GM18511 (cell line): ENCODE data around the gene OR8J3.
"Not testable (repeated sequence)": the region's sequence is repeated elsewhere in the genome, so short reads cannot be mapped to it uniquely, and the experiment has no call there.

Experiments used
- ATAC-seq: cut with Tn5 transposase; IDR thresholded peaks from one replicate; pipeline ENCODE4 v1.9.1; 2021; ENCODE audit warnings: mild to moderate bottlenecking, moderate library complexity; ENCODE audit not compliant: unreplicated experiment

Gene OR8J3

DNA sequence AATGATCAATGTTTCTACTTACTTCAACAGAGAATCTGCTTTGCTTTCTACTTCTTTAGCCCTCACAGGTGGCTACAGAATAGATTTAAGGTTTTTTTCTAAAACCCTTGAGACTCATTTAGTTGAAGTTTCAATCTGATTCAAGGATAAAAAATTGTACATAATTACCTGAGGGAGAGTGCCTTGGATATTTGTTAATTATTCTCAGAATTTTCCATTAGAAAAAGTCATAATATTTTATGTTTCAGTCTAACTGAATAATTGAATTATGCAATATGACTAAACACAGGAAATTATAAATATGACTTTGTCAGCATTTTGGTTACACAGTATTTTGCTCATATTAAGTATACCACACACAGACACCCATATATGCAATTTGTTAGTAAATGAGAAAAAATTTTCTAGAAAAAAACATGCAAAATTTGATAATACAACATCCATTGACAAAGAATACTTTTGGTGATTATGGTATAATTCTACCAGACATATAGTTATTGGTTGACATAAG, at the start of gene OR8J3:
Gene OR8J3 (minus strand): TSS at position 51 of the 511 bp plus-strand sequence. CDS start 2,483 bp downstream, outside the sequence.
- ATAC-seq = no peak

DNA sequence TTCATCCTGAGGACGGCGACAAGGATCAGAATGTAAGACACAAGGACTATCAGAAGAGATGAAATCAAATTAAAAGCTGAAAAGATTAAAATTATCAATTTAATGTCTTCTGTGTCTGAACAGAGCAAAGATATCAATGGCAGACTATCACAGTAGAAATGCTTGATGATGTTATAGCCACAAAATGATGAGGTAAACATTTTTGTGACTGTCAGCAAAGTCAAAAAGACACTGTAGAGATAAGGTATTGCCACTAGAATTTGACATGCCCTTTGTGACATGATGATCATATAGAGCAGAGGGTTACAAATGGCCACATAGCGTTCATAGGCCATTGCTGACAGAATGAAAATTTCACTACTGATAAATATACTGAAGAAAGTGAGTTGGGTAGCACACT, 48.6 kb upstream of the OR8J3 start:
- ATAC-seq = no peak

DNA sequence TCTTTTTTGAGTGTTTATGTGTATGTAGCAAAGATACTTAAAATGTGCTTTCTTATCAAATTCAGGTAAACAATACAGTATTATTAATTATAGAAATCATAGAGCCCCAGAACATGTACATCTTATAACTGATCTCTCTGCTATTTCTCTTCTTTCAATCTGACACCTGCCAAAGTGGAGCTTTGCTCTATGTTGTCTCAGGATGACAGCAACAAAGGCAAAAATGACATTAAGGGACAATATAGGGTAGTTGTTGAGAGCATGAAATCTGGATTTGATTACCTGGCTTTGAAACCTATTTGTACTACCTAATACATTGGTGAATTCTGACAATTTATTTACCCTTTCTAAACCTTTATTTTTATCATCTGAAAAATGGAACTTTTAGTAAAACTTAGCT, 43.5 kb upstream of the OR8J3 start:
- ATAC-seq = no peak

DNA sequence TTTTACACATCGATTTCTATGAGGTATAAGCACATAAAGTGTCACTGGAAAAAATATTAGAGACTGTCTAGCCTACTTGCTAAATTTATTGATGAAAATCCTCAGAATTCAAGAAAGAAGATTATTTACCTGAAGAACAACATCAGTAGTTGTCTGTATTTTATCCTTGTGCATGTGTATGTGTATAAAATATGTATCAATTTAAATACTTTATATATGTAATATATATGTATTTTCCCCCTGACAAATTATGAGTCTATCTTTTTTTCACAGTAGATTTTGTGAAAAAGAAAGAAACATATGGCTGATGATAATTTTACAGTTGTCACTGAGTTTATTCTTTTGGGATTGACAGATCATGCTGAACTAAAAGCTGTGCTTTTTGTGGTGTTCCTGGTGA, 36.3 kb upstream of the OR8J3 start, which contains the start of gene OR5J2:
Gene OR5J2 (plus strand): TSS at position 301 of the 400 bp plus-strand sequence. CDS start 0 bp downstream, at position 301.
- ATAC-seq = no peak

DNA sequence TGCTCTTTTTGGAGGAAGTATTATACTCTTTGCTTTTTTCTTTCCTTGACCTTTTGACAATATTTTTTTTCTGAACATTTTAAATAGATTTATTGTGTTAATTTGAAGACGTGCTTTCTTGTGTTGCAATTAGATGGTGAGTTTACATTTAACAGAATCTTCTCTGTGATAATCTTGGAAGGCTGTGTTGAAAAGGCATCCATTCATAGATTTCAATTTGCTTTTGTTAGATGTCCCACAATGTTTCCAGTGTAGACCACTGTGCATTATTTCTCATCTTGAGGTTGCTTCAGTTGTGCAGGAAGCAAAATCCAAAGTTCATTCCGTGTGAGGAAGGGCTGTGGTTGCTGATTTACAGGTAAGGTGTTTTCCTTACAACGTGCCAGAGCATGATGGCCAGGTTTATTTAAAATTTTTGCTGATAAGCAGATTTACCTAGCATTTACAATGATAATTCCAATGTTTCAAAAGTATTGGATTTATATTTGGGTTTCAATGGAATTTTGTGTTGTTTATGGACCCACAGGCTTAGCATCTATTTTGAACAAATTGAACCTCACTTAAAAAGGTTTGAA, 32.3 kb upstream of the OR8J3 start:
- ATAC-seq = no peak

- ATAC-seq = no peak
These were observed 23.8 kb upstream of the OR8J3 start for GRCh38 chr11:56163804-56164203.

- no peak for ATAC-seq
These were observed 20.2 kb upstream of the OR8J3 start, which contains the start of gene OR8K5 for GRCh38 chr11:56160217-56160616. Gene OR8K5, minus strand, starts transcription at chr11:56160317. Its CDS starts 0 bp downstream, at chr11:56160317.

GRCh38 chr11:56152333-56152732, 12.3 kb upstream of the OR8J3 start:
- ATAC-seq = no peak

GRCh38 chr11:56151376-56151775, 11.4 kb upstream of the OR8J3 start:
- no peak for ATAC-seq

DNA sequence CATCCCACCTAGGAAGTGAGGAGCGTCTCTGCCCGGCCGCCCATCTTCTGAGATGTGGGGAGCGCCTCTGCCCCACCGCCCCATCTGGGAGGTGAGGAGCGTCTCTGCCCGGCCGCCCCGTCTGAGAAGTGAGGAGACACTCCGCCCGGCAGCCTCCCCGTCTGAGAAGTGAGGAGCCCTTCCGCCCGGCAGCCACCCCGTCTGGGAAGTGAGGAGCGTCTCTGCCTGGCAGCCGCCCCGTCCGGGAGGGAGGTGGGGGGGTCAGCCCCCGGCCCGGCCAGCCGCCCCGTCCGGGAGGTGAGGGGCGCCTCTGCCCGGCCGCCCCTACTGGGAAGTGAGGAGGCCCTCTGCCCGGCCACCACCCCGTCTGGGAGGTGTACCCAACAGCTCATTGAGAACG, 3.7 kb upstream of the OR8J3 start:
- not testable (repeated sequence) for ATAC-seq

DNA sequence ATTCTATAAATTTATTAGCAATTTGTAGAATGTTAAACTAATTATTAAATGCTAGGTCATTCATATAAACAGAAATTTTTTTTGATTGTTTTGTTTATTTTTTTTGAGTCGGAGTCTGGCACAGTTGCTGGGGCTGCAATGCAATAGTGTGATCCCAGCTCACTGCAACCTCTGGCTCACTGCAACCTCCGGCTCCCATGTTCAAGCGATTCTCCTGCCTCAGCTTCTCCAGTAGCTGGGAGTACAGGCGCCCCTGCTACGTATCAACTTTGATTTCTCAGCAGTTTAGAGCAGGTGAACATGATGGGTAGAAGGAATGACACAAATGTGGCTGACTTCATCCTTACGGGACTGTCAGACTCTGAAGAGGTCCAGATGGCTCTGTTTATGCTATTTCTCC, 17.9 kb downstream of the OR8J3 start, which contains the start of gene OR8H3:
Gene OR8H3 (plus strand): TSS at position 301 of the 400 bp plus-strand sequence. CDS start 0 bp downstream, at position 301.
- ATAC-seq = no peak

DNA sequence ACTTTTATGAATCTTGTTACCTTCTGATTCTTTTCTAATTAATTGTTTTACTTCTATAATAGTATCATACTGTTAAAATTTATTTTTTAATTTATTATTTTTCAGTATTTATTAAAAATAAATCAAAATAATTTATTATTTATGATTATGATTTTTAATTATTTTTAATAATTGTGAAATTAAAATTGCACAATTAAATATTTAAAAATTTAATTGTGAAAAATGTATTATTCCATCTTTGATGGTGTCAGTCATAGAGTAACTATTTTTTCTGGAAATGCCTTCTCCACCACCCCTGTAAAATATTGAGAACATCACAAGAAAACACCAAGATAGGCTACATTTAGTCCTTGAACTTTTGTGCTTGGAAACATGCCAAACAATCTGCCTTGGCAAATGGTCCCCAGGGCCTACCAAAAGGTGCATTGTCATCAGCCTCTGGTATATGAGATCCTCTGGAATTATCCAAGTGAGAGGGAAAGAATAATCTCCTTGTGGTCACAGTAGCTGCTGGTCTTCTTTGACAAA, 36.7 kb downstream of the OR8J3 start, which contains the start of gene OR8H2:
Gene OR8H2 (plus strand): TSS at position 478 of the 528 bp plus-strand sequence. CDS start 1,356 bp downstream, outside the sequence.
- no peak for ATAC-seq

- no peak for ATAC-seq
These were observed 47.0 kb downstream of the OR8J3 start, which contains the start of gene OR8I2 for GRCh38 chr11:56093008-56093407. Gene OR8I2, plus strand, starts transcription at chr11:56093308. Its CDS starts 0 bp downstream, at chr11:56093308.

- no peak for ATAC-seq
These were observed 50.3 kb downstream of the OR8J3 start for GRCh38 chr11:56089697-56090096.
